K562 (cell line): Measurements from ENCODE around the gene USP10. TPM values are rescaled to one million over a fixed set of nuclear protein-coding genes. Genes with fewer than 3 reads are reported as not detected.

ENCODE experiments used
- BCLAF1 ChIP-seq, 2 experiments: fragments of 450-650 bp in 1 of 2; IDR thresholded peaks; 2 replicates each; pipeline ENCODE4 v1.6.1; 2011 to 2017; ENCODE audit warnings: low read depth in 2 of 2, antibody characterized with exemption in 1 of 2, borderline replicate concordance in 1 of 2, low read length in 1 of 2, mild to moderate bottlenecking in 1 of 2, mixed read lengths in 1 of 2; ENCODE audit not compliant: control insufficient read depth in 1 of 2
- CEBPG ChIP-seq, 3 experiments: fragments of 200-800 bp in 1 of 3; sonication (Bioruptor generic) in 1 of 3; sonication (generic) in 1 of 3; formaldehyde crosslinking in 1 of 3; IDR thresholded peaks in 2 of 3; conservative IDR thresholded peaks in 1 of 3; 2 replicates each; pipeline versions ENCODE4 v1.6.1 to v1.8.0; 2016 to 2022; ENCODE audit warnings: missing compliant biosample characterization in 2 of 3, missing genetic modification characterization in 2 of 3, mild to moderate bottlenecking in 1 of 3, missing genetic modification reagents in 1 of 3
- CTBP1 ChIP-seq: fragments of 450-650 bp; IDR thresholded peaks from 2 replicates; pipeline ENCODE4 v1.6.1; 2016; ENCODE audit warnings: borderline replicate concordance
- E2F4 ChIP-seq: sonication (generic); formaldehyde crosslinking; IDR thresholded peaks from 2 replicates; pipeline ENCODE4 v1.8.0; 2022; ENCODE audit warnings: mild to moderate bottlenecking, low read depth, missing genetic modification reagents
- FOSL1 ChIP-seq: fragments of 200-800 bp; sonication (Bioruptor generic); conservative IDR thresholded peaks from 2 replicates; pipeline ENCODE4 v1.6.1; 2016; ENCODE audit warnings: missing genetic modification characterization, missing compliant biosample characterization
- MAX ChIP-seq: sonication (generic); formaldehyde crosslinking; IDR thresholded peaks from 2 replicates; pipeline ENCODE4 v1.9.0; 2022; ENCODE audit warnings: mild to moderate bottlenecking, missing genetic modification reagents
- MXI1 ChIP-seq: IDR thresholded peaks from 2 replicates; pipeline ENCODE4 v1.6.1; 2011; ENCODE audit warnings: low read depth, mild to moderate bottlenecking, improper control_type of control experiment, low read length
- PHTF2 ChIP-seq: fragments of 250-450 bp; sonication (Bioruptor Pico); IDR thresholded peaks from 2 replicates; pipeline ENCODE4 v1.5.0; 2021; ENCODE audit warnings: mild to moderate bottlenecking
- RCOR1 ChIP-seq, 2 experiments: IDR thresholded peaks; 2 replicates each; pipeline ENCODE4 v1.6.1; 2012; ENCODE audit warnings: low read depth in 2 of 2, low read length in 2 of 2, borderline replicate concordance in 1 of 2, improper control_type of control experiment in 1 of 2
- SAFB2 ChIP-seq: fragments of 200-400 bp; formaldehyde crosslinking; IDR thresholded peaks from 2 replicates; pipeline ENCODE4 v1.6.1; 2018; ENCODE audit warnings: borderline replicate concordance, low read length, low read depth, moderate library complexity; ENCODE audit not compliant: severe bottlenecking
- STAT6 ChIP-seq: sonication (generic); formaldehyde crosslinking; IDR thresholded peaks from 2 replicates; pipeline ENCODE4 v1.8.1; 2023; ENCODE audit warnings: mild to moderate bottlenecking, missing genetic modification reagents
- ZBTB5 ChIP-seq: fragments of 450-650 bp; IDR thresholded peaks from 2 replicates; pipeline ENCODE4 v1.6.1; 2017; ENCODE audit warnings: antibody characterized with exemption
- ZNF217 ChIP-seq: sonication (generic); formaldehyde crosslinking; IDR thresholded peaks from 2 replicates; pipeline ENCODE4 v1.8.0; 2022; ENCODE audit warnings: mild to moderate bottlenecking, missing genetic modification reagents
- ZNF384 ChIP-seq: IDR thresholded peaks from 2 replicates; pipeline ENCODE4 v1.6.1; 2012; ENCODE audit warnings: low read depth, low read length, improper control_type of control experiment
- ZNF57 ChIP-seq: fragments of 450-650 bp; formaldehyde crosslinking; IDR thresholded peaks from 2 replicates; pipeline ENCODE4 v1.4.0; 2020; ENCODE audit warnings: mild to moderate bottlenecking, moderate library complexity
- polyA plus RNA-seq, 8 experiments: library from polyadenylated mRNA; depleted of rRNA in 4 of 8; stranded (reverse) in 5 of 8; unstranded in 3 of 8; fragments of >200 nt; fragmentation: Nextera tagmentation in 2 of 8; fragmentation: Illumina TruSeq in 1 of 8; extraction: Ambion mirVana in 2 of 8; extraction: Trizol in 1 of 8; gene quantifications; 2 replicates each; pipeline versions ENCODE4 v1.2.1 to v1.2.3, GENCODE V29; 2011 to 2014; ENCODE audit warnings: inconsistent platforms in 1 of 8, missing spikeins in 1 of 8
- total RNA-seq, 7 experiments: library from RNA; depleted of rRNA in 6 of 7; stranded (reverse); fragments of >200 nt in 6 of 7; fragmentation: Illumina TruSeq in 2 of 7; extraction: Trizol in 2 of 7; gene quantifications; 2 replicates each; pipeline versions ENCODE4 v1.2.1 to v1.2.3, GENCODE V29; 2011 to 2021; ENCODE audit warnings: low replicate concordance in 1 of 7

USP10 gene
- total and polyA plus RNA-seq, 9 of the 15 experiments (the other 6 are each of a cell fraction or from before 2014, with no cell fraction given) = 61.7 to 197 (median 116) TPM

- TF ChIP-seq BCLAF1 (IDR thresholded peaks at IDR 0.05; ENCODE audit: borderline replicate concordance in 1 of 2, control insufficient read depth in 1 of 2, low read depth in 2 of 2, low read length in 1 of 2) = no peak
- TF ChIP-seq ZNF217 (CRISPR knock-in tag) = no peak
- no peak for TF ChIP-seq ZBTB5
- TF ChIP-seq CTBP1 = no peak
- no peak for TF ChIP-seq E2F4 (CRISPR knock-in tag)
- TF ChIP-seq STAT6 = no peak
- no peak for TF ChIP-seq RCOR1 (IDR thresholded peaks at IDR 0.05; ENCODE audit: borderline replicate concordance in 1 of 2, low read depth in 2 of 2, low read length in 2 of 2)
- no peak for TF ChIP-seq ZNF384
- no peak for TF ChIP-seq SAFB2
- no peak for TF ChIP-seq MAX (CRISPR knock-in tag)
- TF ChIP-seq FOSL1 (tag) = 0 out of 2 replicates have a peak, but pooled peaks have one; percentile 14
- no peak for TF ChIP-seq PHTF2 (CRISPR knock-in tag)
- no peak for TF ChIP-seq MXI1
- no peak for TF ChIP-seq ZNF57 (CRISPR knock-in tag)
- TF ChIP-seq CEBPG (CRISPR knock-in tag; IDR thresholded peaks at IDR 0.05) = peak; percentile 44
- peak; percentile 52 to 81; a peak in 3 of 4 replicates for TF ChIP-seq CEBPG (tag; conservative IDR thresholded peaks at IDR 0.05 in 1 of 2, IDR thresholded peaks at IDR 0.05 in 1 of 2)
Observed at GRCh38 chr16:84795329-84796053, 95.7 kb downstream of the USP10 start (continued).
